Upper lobe of left lung (tissue), 4 donors: Measurements from ENCODE around the gene EVI2B.

Experiments
- CTCF ChIP-seq, 6 experiments: fragments of 450-650 bp in 4 of 6; fragments of 200-600 bp in 2 of 6; sonication (generic) in 2 of 6; IDR thresholded peaks; one replicate each; pipeline ENCODE4 v1.5.1; 2016 to 2019; ENCODE audit warnings: antibody characterized with exemption in 6 of 6
- EP300 ChIP-seq, 4 donors: sonication (generic); formaldehyde crosslinking; IDR thresholded peaks; one replicate each; pipeline ENCODE4 v1.5.1; 2017; ENCODE audit warnings: antibody characterized with exemption in 4 of 4, control low read depth in 2 of 4
- POLR2A ChIP-seq, 4 donors: fragments of 450-650 bp; IDR thresholded peaks; one replicate each; pipeline ENCODE4 v1.5.1; 2016 to 2017; ENCODE audit warnings: antibody characterized with exemption in 4 of 4, mild to moderate bottlenecking in 2 of 4
- POLR2AphosphoS5 ChIP-seq, 2 donors: sonication (generic); formaldehyde crosslinking; IDR thresholded peaks; one replicate each; pipeline ENCODE4 v1.5.1; 2017; ENCODE audit warnings: antibody characterized with exemption in 2 of 2

- TF ChIP-seq POLR2A (IDR thresholded peaks at IDR 0.05): no peak
- no peak for TF ChIP-seq CTCF (IDR thresholded peaks at IDR 0.05)
- no peak for TF ChIP-seq POLR2AphosphoS5 (IDR thresholded peaks at IDR 0.05)
- TF ChIP-seq EP300 (IDR thresholded peaks at IDR 0.05): no peak
These were observed 13.8 kb upstream of the EVI2B start for GRCh38 chr17:31327534-31328159.
